ENCODE data around the gene SCARF2. TPM values are rescaled to one million over a fixed set of nuclear protein-coding genes. Genes with fewer than 3 reads are reported as not detected.

The SCARF2 gene
- total and polyA plus RNA-seq, 4 experiments from 2014 or later: 0.12 to 2.7 (median 1.9) TPM

- intact Hi-C loops (cut with micrococcal nuclease): no loop called here
- ChIA-PET POLR2A (ENCODE audit: partially characterized antibody) (interaction anchor here (1.3 to 2.2 kb wide), 3 partner anchors 9 to 22 kb away, joined by 4 to 7 read pairs (median 5); no protein-coding TSS in a partner anchor), CTCF (ENCODE audit: partially characterized antibody) (interaction anchor here (0.7 kb wide), 1 partner anchor 16 kb away, joined by 4 read pairs; no protein-coding TSS in a partner anchor)
- no peaks in the 10 kb centered on the region for H3K9me3 Mint-ChIP-seq
- H3K27me3 ChIP-seq (ENCODE audit: insufficient read depth, low read length): peaks cover 16% of the 10 kb centered on the region
- H3K4me1 Mint-ChIP-seq: peaks cover 5 to 14% (median 12%) of the 10 kb centered on the region in 4 donors
- no peaks in the 10 kb centered on the region for H3K9me3 ChIP-seq (ENCODE audit: control insufficient read depth in 1 of 2, low read length in 2 of 2)
- H3K4me3 ChIP-seq (ENCODE audit: low read length in 2 of 2): no peak overlapping the region
- peaks cover 11 to 13% of the 10 kb centered on the region in 2 donors for H3K27me3 Mint-ChIP-seq
- H3K4me1 ChIP-seq (ENCODE audit: insufficient read depth, low read length): peaks cover 21% of the 10 kb centered on the region
- H3K36me3 ChIP-seq (ENCODE audit: insufficient read depth, low read length): peaks cover 10% of the 10 kb centered on the region
- H3K27ac Mint-ChIP-seq: no peak overlapping the region
- H3K27ac ChIP-seq (ENCODE audit: low read depth, low read length): no peak overlapping the region
- DNase-seq: no peak
- peaks cover 18 to 19% of the 10 kb centered on the region in 2 donors for H3K36me3 Mint-ChIP-seq
- no peak overlapping the region for H3K4me3 Mint-ChIP-seq
Measured at GRCh38 chr22:20440637-20441591, 3.3 kb upstream of the SCARF2 start.

GRCh38 chr22:20439928-20440575 is 2.4 kb upstream of the SCARF2 start:
- H3K9me3 Mint-ChIP-seq: no peaks in the 10 kb centered on the region
- H3K9me3 ChIP-seq (ENCODE audit: control insufficient read depth in 1 of 2, low read length in 2 of 2): no peaks in the 10 kb centered on the region
- POLR2A ChIA-PET (ENCODE audit: partially characterized antibody): interaction anchor here (1.4 kb wide), 1 partner anchor 10 kb away, joined by 5 read pairs; no protein-coding TSS in a partner anchor
- no peak overlapping the region for H3K4me3 ChIP-seq (ENCODE audit: low read length in 2 of 2)
- peaks cover 5 to 14% (median 12%) of the 10 kb centered on the region in 4 donors for H3K4me1 Mint-ChIP-seq
- peaks cover 18% of the 10 kb centered on the region in 2 donors for H3K36me3 Mint-ChIP-seq
- intact Hi-C loops (cut with micrococcal nuclease): no loop called here
- H3K27ac ChIP-seq (ENCODE audit: low read depth, low read length): no peak overlapping the region
- DNase-seq: no peak
- CTCF ChIA-PET (ENCODE audit: partially characterized antibody): no interaction called here
- peaks cover 23% of the 10 kb centered on the region for H3K4me1 ChIP-seq (ENCODE audit: insufficient read depth, low read length)
- H3K27me3 ChIP-seq (ENCODE audit: insufficient read depth, low read length): peaks cover 24% of the 10 kb centered on the region
- H3K27me3 Mint-ChIP-seq: peaks cover 18 to 19% of the 10 kb centered on the region in 2 donors
- peaks cover 3% of the 10 kb centered on the region for H3K36me3 ChIP-seq (ENCODE audit: insufficient read depth, low read length)
- H3K4me3 Mint-ChIP-seq: no peak overlapping the region
- peak overlapping the region in 1 of 7 donors; percentile 63 for H3K27ac Mint-ChIP-seq

- Histone ChIP-seq H3K27me3 (ENCODE audit: insufficient read depth, low read length) (peaks cover 24% of the 10 kb centered on the region), H3K27ac (ENCODE audit: low read depth, low read length) (no peak overlapping the region), H3K4me3 (ENCODE audit: low read length in 2 of 2) (no peak overlapping the region), H3K9me3 (ENCODE audit: control insufficient read depth in 1 of 2, low read length in 2 of 2) (no peaks in the 10 kb centered on the region), H3K4me1 (ENCODE audit: insufficient read depth, low read length) (peaks cover 23% of the 10 kb centered on the region), H3K36me3 (ENCODE audit: insufficient read depth, low read length) (peaks cover 3% of the 10 kb centered on the region)
- no peak for DNase-seq
- Mint-ChIP-seq H3K9me3 (no peaks in the 10 kb centered on the region), H3K27ac (peak overlapping the region in 1 of 7 donors; percentile 63), H3K4me1 (peaks cover 5 to 19% (median 12%) of the 10 kb centered on the region in 4 donors), H3K4me3 (peak overlapping the region in 4 of 8 donors; percentile 7 to 37 (median 34)), H3K36me3 (peaks cover 14 to 15% of the 10 kb centered on the region in 2 donors), H3K27me3 (peaks cover 23% of the 10 kb centered on the region in 2 donors)
- intact Hi-C loops (cut with micrococcal nuclease): no loop called here
- POLR2A ChIA-PET (ENCODE audit: partially characterized antibody): no interaction called here
- CTCF ChIA-PET (ENCODE audit: partially characterized antibody): no interaction called here
Measured at GRCh38 chr22:20439556-20439927, 1.9 kb upstream of the SCARF2 start.

GRCh38 chr22:20438678-20439492 is 1.3 kb upstream of the SCARF2 start:
- CTCF ChIA-PET (ENCODE audit: partially characterized antibody): interaction anchor here (0.7 kb wide), 1 partner anchor 18 kb away, joined by 3 read pairs; no protein-coding TSS in a partner anchor
- Histone ChIP-seq H3K4me1 (ENCODE audit: insufficient read depth, low read length) (peaks cover 23% of the 10 kb centered on the region), H3K4me3 (ENCODE audit: low read length in 2 of 2) (no peak overlapping the region), H3K9me3 (ENCODE audit: control insufficient read depth in 1 of 2, low read length in 2 of 2) (no peaks in the 10 kb centered on the region), H3K27ac (ENCODE audit: low read depth, low read length) (no peak overlapping the region), H3K27me3 (ENCODE audit: insufficient read depth, low read length) (peaks cover 24% of the 10 kb centered on the region), H3K36me3 (ENCODE audit: insufficient read depth, low read length) (no peaks in the 10 kb centered on the region)
- Mint-ChIP-seq H3K36me3 (peaks cover 9% of the 10 kb centered on the region in 2 donors), H3K27ac (peak overlapping the region in 3 of 7 donors; percentile 41 to 64 (median 57)), H3K4me3 (peak overlapping the region in 4 of 8 donors; percentile 20 to 64 (median 48)), H3K4me1 (peaks cover 7 to 22% (median 11%) of the 10 kb centered on the region in 4 donors), H3K27me3 (peaks cover 23 to 26% of the 10 kb centered on the region in 2 donors), H3K9me3 (no peaks in the 10 kb centered on the region)
- POLR2A ChIA-PET (ENCODE audit: partially characterized antibody): interaction anchor here (0.7 to 1.5 kb wide), 2 partner anchors 25 to 57 kb away, joined by 3 to 4 read pairs; partner anchors contain the start of gene KLHL22
- DNase-seq: no peak
- intact Hi-C loops (cut with micrococcal nuclease): no loop called here

- intact Hi-C loops (cut with micrococcal nuclease): no loop called here
- ChIA-PET POLR2A (ENCODE audit: partially characterized antibody) (interaction anchor here (0.7 to 1.5 kb wide), 2 partner anchors 25 to 57 kb away, joined by 3 to 4 read pairs; partner anchors contain the start of gene KLHL22), CTCF (ENCODE audit: partially characterized antibody) (no interaction called here)
- H3K9me3 Mint-ChIP-seq: no peaks in the 10 kb centered on the region
- no peaks in the 10 kb centered on the region for H3K36me3 ChIP-seq (ENCODE audit: insufficient read depth, low read length)
- no peak overlapping the region for H3K27ac ChIP-seq (ENCODE audit: low read depth, low read length)
- H3K27ac Mint-ChIP-seq: peak overlapping the region in 3 of 7 donors; percentile 41 to 64 (median 57)
- H3K4me3 Mint-ChIP-seq: peak overlapping the region in 4 of 8 donors; percentile 20 to 64 (median 44)
- peaks cover 9% of the 10 kb centered on the region in 2 donors for H3K36me3 Mint-ChIP-seq
- no peak overlapping the region for H3K4me3 ChIP-seq (ENCODE audit: low read length in 2 of 2)
- no peak for DNase-seq
- H3K27me3 ChIP-seq (ENCODE audit: insufficient read depth, low read length): peaks cover 24% of the 10 kb centered on the region
- H3K9me3 ChIP-seq (ENCODE audit: control insufficient read depth in 1 of 2, low read length in 2 of 2): no peaks in the 10 kb centered on the region
- peaks cover 7 to 23% (median 11%) of the 10 kb centered on the region in 4 donors for H3K4me1 Mint-ChIP-seq
- H3K27me3 Mint-ChIP-seq: peaks cover 23 to 26% of the 10 kb centered on the region in 2 donors
- H3K4me1 ChIP-seq (ENCODE audit: insufficient read depth, low read length): peaks cover 23% of the 10 kb centered on the region
Measured at GRCh38 chr22:20438427-20438677, 727 bp upstream of the SCARF2 start.

GRCh38 chr22:20436768-20437612 is 635 bp downstream of the SCARF2 start:
- peak in 2 of 5 donors; percentile 20 to 24 for DNase-seq
- peaks cover 28% of the 10 kb centered on the region for H3K27me3 ChIP-seq (ENCODE audit: insufficient read depth, low read length)
- H3K27ac ChIP-seq (ENCODE audit: low read depth, low read length): no peak overlapping the region
- H3K4me3 ChIP-seq (ENCODE audit: low read length in 2 of 2): peak overlapping the region; percentile 36 to 43
- no peaks in the 10 kb centered on the region for H3K9me3 ChIP-seq (ENCODE audit: control insufficient read depth in 1 of 2, low read length in 2 of 2)
- POLR2A ChIA-PET (ENCODE audit: partially characterized antibody): interaction anchor here (0.8 to 1.5 kb wide), 2 partner anchors 22 to 27 kb away, joined by 3 to 7 read pairs; no protein-coding TSS in a partner anchor
- H3K4me1 ChIP-seq (ENCODE audit: insufficient read depth, low read length): peaks cover 23% of the 10 kb centered on the region
- intact Hi-C loops (cut with micrococcal nuclease): no loop called here
- CTCF ChIA-PET (ENCODE audit: partially characterized antibody): no interaction called here
- peak overlapping the region in 3 of 7 donors; percentile 44 to 72 (median 60) for H3K27ac Mint-ChIP-seq
- no peaks in the 10 kb centered on the region for H3K9me3 Mint-ChIP-seq
- H3K27me3 Mint-ChIP-seq: peaks cover 25 to 26% of the 10 kb centered on the region in 2 donors
- no peaks in the 10 kb centered on the region for H3K36me3 ChIP-seq (ENCODE audit: insufficient read depth, low read length)
- H3K4me1 Mint-ChIP-seq: peaks cover 7 to 33% (median 11%) of the 10 kb centered on the region in 4 donors
- peak overlapping the region; percentile 79 to 94 (median 84) for H3K4me3 Mint-ChIP-seq
- no peaks in the 10 kb centered on the region for H3K36me3 Mint-ChIP-seq

Data from CD4-positive, alpha-beta memory T cell (primary cell).